DND-41 (cell line): Measurements from ENCODE around the gene RPS6KB2.

ENCODE experiments used
- ATAC-seq: fragments of 200-7000 bp; cut with Tn5 transposase; 3 replicates; pipeline ENCODE4 v1.9.1; 2021; ENCODE audit warnings: low read depth; ENCODE audit not compliant: insufficient read depth
- DNase-seq: peaks from one replicate; pipeline ENCODE4 v3.0.0-alpha.2; 2020
- H2AFZ ChIP-seq: 2 replicates; pipeline ENCODE4 v1.6.0; 2012; ENCODE audit warnings: low read depth, low read length
- H3K27ac ChIP-seq: 2 replicates; pipeline ENCODE4 v1.5.1; 2012; ENCODE audit warnings: low read length, inconsistent platforms
- H3K27me3 ChIP-seq: fragments of 200-600 bp; sonication (generic); 2 replicates; pipeline ENCODE4 v1.6.0; 2012; ENCODE audit warnings: low read length, mild to moderate bottlenecking, inconsistent platforms; ENCODE audit not compliant: insufficient read depth, poor library complexity
- H3K36me3 ChIP-seq: 2 replicates; pipeline ENCODE4 v1.5.1; 2012; ENCODE audit warnings: low read length, inconsistent platforms; ENCODE audit not compliant: insufficient read depth
- H3K4me1 ChIP-seq: 2 replicates; pipeline ENCODE4 v1.5.1; 2012; ENCODE audit warnings: mild to moderate bottlenecking, low read length; ENCODE audit not compliant: insufficient read depth
- H3K4me2 ChIP-seq: 2 replicates; pipeline ENCODE4 v1.6.0; 2012; ENCODE audit warnings: mild to moderate bottlenecking, moderate library complexity, low read length, inconsistent platforms; ENCODE audit not compliant: insufficient read depth
- H3K4me3 ChIP-seq, 2 experiments: fragments of 200-600 bp in 1 of 2; shearing (Covaris generic) in 1 of 2; 2 replicates each; pipeline ENCODE4 v1.5.1; 2012 to 2016; ENCODE audit warnings: inconsistent platforms in 2 of 2, low read length in 2 of 2, mild to moderate bottlenecking in 2 of 2, low read depth in 1 of 2, moderate library complexity in 1 of 2
- H3K79me2 ChIP-seq: 2 replicates; pipeline ENCODE4 v1.6.0; 2012; ENCODE audit warnings: low read length, inconsistent platforms; ENCODE audit not compliant: insufficient read depth
- H3K9ac ChIP-seq: 2 replicates; pipeline ENCODE4 v1.6.0; 2012; ENCODE audit warnings: low read depth, mild to moderate bottlenecking, inconsistent platforms, low read length, moderate library complexity
- H3K9me3 ChIP-seq: 2 replicates; pipeline ENCODE4 v1.5.1; 2012; ENCODE audit warnings: low read length, moderate library complexity, mild to moderate bottlenecking, inconsistent platforms; ENCODE audit not compliant: insufficient read depth, severe bottlenecking
- H4K20me1 ChIP-seq: 2 replicates; pipeline ENCODE4 v1.6.0; 2012; ENCODE audit warnings: low read length; ENCODE audit not compliant: insufficient read depth
- CTCF ChIP-seq: IDR thresholded peaks from 2 replicates; pipeline ENCODE4 v1.5.1; 2012; ENCODE audit warnings: borderline replicate concordance, low read length, moderate library complexity, mild to moderate bottlenecking; ENCODE audit not compliant: poor library complexity, severe bottlenecking; ENCODE audit errors: extremely low read depth
- EZH2 ChIP-seq: IDR thresholded peaks from 3 replicates; pipeline ENCODE4 v1.6.1; 2012; ENCODE audit warnings: borderline replicate concordance, low read depth, mild to moderate bottlenecking, moderate library complexity, low read length, inconsistent platforms; ENCODE audit not compliant: severe bottlenecking

The RPS6KB2 gene

GRCh38 chr11:67437082-67437808 is 9.0 kb downstream of the RPS6KB2 start, which contains the start of gene PTPRCAP:
Gene PTPRCAP (minus strand): TSS chr11:67437682. CDS start chr11:67437619, 63 bp downstream.
- Histone ChIP-seq H3K36me3 (peaks cover 70% of the 10 kb centered on the region), H3K79me2 (peaks cover 79% of the 10 kb centered on the region), H3K4me2 (peak within 1 kb of the TSS; percentile 99), H3K9me3 (no peaks in the 10 kb centered on the region), H4K20me1 (peaks cover 50% of the 10 kb centered on the region), H3K4me3 (peak within 1 kb of the TSS; percentile 85 to 92), H3K27me3 (no peaks in the 10 kb centered on the region), H3K9ac (peak within 1 kb of the TSS; percentile 99), H2AFZ (no peak within 1 kb of the TSS), H3K27ac (peak within 1 kb of the TSS; percentile 100), H3K4me1 (peaks cover 68% of the 10 kb centered on the region)
- TF ChIP-seq EZH2 (no peak), CTCF (no peak)
- ATAC-seq (peak; percentile 69), DNase-seq (peak; percentile 94)

GRCh38 chr11:67437809-67438157 is 9.5 kb downstream of the RPS6KB2 start:
- peak overlapping the region; percentile 99 for H3K9ac ChIP-seq
- peak overlapping the region; percentile 100 for H3K27ac ChIP-seq
- no peak for DNase-seq
- peak overlapping the region; percentile 85 to 92 for H3K4me3 ChIP-seq
- no peak overlapping the region for H2AFZ ChIP-seq
- peaks cover 75% of the 10 kb centered on the region for H3K79me2 ChIP-seq
- H3K9me3 ChIP-seq = no peaks in the 10 kb centered on the region
- peaks cover 45% of the 10 kb centered on the region for H4K20me1 ChIP-seq
- peaks cover 70% of the 10 kb centered on the region for H3K4me1 ChIP-seq
- no peaks in the 10 kb centered on the region for H3K27me3 ChIP-seq
- no peak for ATAC-seq
- peak overlapping the region; percentile 99 for H3K4me2 ChIP-seq
- TF ChIP-seq EZH2 = no peak
- peak; percentile 3 for TF ChIP-seq CTCF
- peaks cover 65% of the 10 kb centered on the region for H3K36me3 ChIP-seq

GRCh38 chr11:67438158-67438902 is 10.0 kb downstream of the RPS6KB2 start:
- no peaks in the 10 kb centered on the region for H3K9me3 ChIP-seq
- DNase-seq (no peak), ATAC-seq (no peak)
- H3K27me3 ChIP-seq = no peaks in the 10 kb centered on the region
- peak overlapping the region; percentile 99 for H3K4me2 ChIP-seq
- H3K4me1 ChIP-seq = peaks cover 70% of the 10 kb centered on the region
- H3K36me3 ChIP-seq = peaks cover 59% of the 10 kb centered on the region
- no peak overlapping the region for H2AFZ ChIP-seq
- peaks cover 39% of the 10 kb centered on the region for H4K20me1 ChIP-seq
- H3K27ac ChIP-seq = peak overlapping the region; percentile 100
- TF ChIP-seq CTCF = peak; percentile 1
- no peak for TF ChIP-seq EZH2
- H3K4me3 ChIP-seq = peak overlapping the region; percentile 85 to 92; a peak in 3 of 4 replicates
- peaks cover 70% of the 10 kb centered on the region for H3K79me2 ChIP-seq
- H3K9ac ChIP-seq = peak overlapping the region; percentile 99
